Trophoblast cell (in vitro differentiated cells and primary cell): ENCODE measurements around the gene MVD.

Source experiments
- DNase-seq, 2 donors: peaks; one replicate each; pipeline ENCODE4 v3.0.0-alpha.2; 2016
- H2AFZ ChIP-seq: 2 replicates; pipeline ENCODE4 v1.6.1; 2013; ENCODE audit warnings: low read length, moderate library complexity, mild to moderate bottlenecking; ENCODE audit not compliant: insufficient read depth, poor library complexity
- H2AK5ac ChIP-seq: 2 replicates; pipeline ENCODE4 v1.6.1; 2013; ENCODE audit warnings: mild to moderate bottlenecking, low read length
- H2BK120ac ChIP-seq: 2 replicates; pipeline ENCODE4 v1.6.1; 2013; ENCODE audit warnings: low read length, mild to moderate bottlenecking, moderate library complexity; ENCODE audit not compliant: insufficient read depth, poor library complexity
- H2BK12ac ChIP-seq: 2 replicates; pipeline ENCODE4 v1.6.1; 2013; ENCODE audit warnings: mild to moderate bottlenecking, low read length, moderate library complexity
- H2BK5ac ChIP-seq: 2 replicates; pipeline ENCODE4 v1.6.1; 2013; ENCODE audit warnings: low read length, low read depth, moderate library complexity, mild to moderate bottlenecking; ENCODE audit not compliant: poor library complexity
- H3K14ac ChIP-seq: 2 replicates; pipeline ENCODE4 v1.6.1; 2013; ENCODE audit warnings: mild to moderate bottlenecking, low read length
- H3K18ac ChIP-seq: 2 replicates; pipeline ENCODE4 v1.6.1; 2013; ENCODE audit warnings: mild to moderate bottlenecking, low read length
- H3K23ac ChIP-seq: 2 replicates; pipeline ENCODE4 v1.6.1; 2013; ENCODE audit warnings: low read length
- H3K27ac ChIP-seq: 2 replicates; pipeline ENCODE4 v1.5.1; 2013; ENCODE audit warnings: low read depth, mild to moderate bottlenecking, inconsistent platforms, low read length, moderate library complexity
- H3K27me3 ChIP-seq: 2 replicates; pipeline ENCODE4 v1.6.1; 2013; ENCODE audit warnings: inconsistent platforms, mild to moderate bottlenecking, low read length, moderate library complexity; ENCODE audit not compliant: insufficient read depth
- H3K36me3 ChIP-seq, 2 experiments: 1 replicate in 1 of 2; 2 replicates in 1 of 2; pipeline ENCODE4 v1.6.1; 2013; ENCODE audit warnings: low read length in 2 of 2, mild to moderate bottlenecking in 2 of 2, moderate library complexity in 1 of 2; ENCODE audit not compliant: insufficient read depth in 2 of 2, control insufficient read depth in 1 of 2
- H3K4ac ChIP-seq: 2 replicates; pipeline ENCODE4 v1.6.1; 2013; ENCODE audit warnings: low read depth, mild to moderate bottlenecking, low read length, moderate library complexity
- H3K4me1 ChIP-seq, 2 experiments: 1 replicate in 1 of 2; 2 replicates in 1 of 2; pipeline ENCODE4 v1.6.1; 2013; ENCODE audit warnings: low read length in 2 of 2, mild to moderate bottlenecking in 2 of 2, moderate library complexity in 1 of 2; ENCODE audit not compliant: insufficient read depth in 2 of 2, control insufficient read depth in 1 of 2
- H3K4me2 ChIP-seq: 2 replicates; pipeline ENCODE4 v1.6.1; 2013; ENCODE audit warnings: inconsistent platforms, mild to moderate bottlenecking, low read length, moderate library complexity
- H3K4me3 ChIP-seq: 2 replicates; pipeline ENCODE4 v1.5.1; 2013; ENCODE audit warnings: mild to moderate bottlenecking, low read depth, low read length, inconsistent platforms
- H3K79me1 ChIP-seq: one replicate; pipeline ENCODE4 v1.6.1; 2013; ENCODE audit warnings: low read length
- H3K79me2 ChIP-seq: 2 replicates; pipeline ENCODE4 v1.6.1; 2013; ENCODE audit warnings: low read length, mild to moderate bottlenecking; ENCODE audit not compliant: control insufficient read depth, insufficient read depth, poor library complexity
- H3K9ac ChIP-seq: 2 replicates; pipeline ENCODE4 v1.6.1; 2013; ENCODE audit warnings: mild to moderate bottlenecking, low read length
- H3K9me3 ChIP-seq: 2 replicates; pipeline ENCODE4 v1.6.1; 2013; ENCODE audit warnings: low read depth, mild to moderate bottlenecking, control low read depth, inconsistent platforms, low read length; ENCODE audit not compliant: insufficient read depth
- H4K12ac ChIP-seq: 2 replicates; pipeline ENCODE4 v1.6.1; 2013; ENCODE audit warnings: low read depth, mild to moderate bottlenecking, low read length, moderate library complexity
- H4K8ac ChIP-seq: 2 replicates; pipeline ENCODE4 v1.6.1; 2013; ENCODE audit warnings: low read depth, mild to moderate bottlenecking, low read length, moderate library complexity
- H4K91ac ChIP-seq: one replicate; pipeline ENCODE4 v1.6.1; 2013; ENCODE audit warnings: low read depth, mild to moderate bottlenecking, low read length, moderate library complexity
- WGBS: extraction: QIAGEN DNeasy Blood & Tissue Kit; methylation state at CpG from one replicate; pipeline ENCODE4 v1.1.7; 2013; ENCODE audit warnings: missing lambda C conversion rate; ENCODE audit not compliant: insufficient read length, insufficient coverage; ENCODE audit errors: extremely low coverage; 5-methylcytosine and 5-hydroxymethylcytosine counted together

MVD gene

DNA sequence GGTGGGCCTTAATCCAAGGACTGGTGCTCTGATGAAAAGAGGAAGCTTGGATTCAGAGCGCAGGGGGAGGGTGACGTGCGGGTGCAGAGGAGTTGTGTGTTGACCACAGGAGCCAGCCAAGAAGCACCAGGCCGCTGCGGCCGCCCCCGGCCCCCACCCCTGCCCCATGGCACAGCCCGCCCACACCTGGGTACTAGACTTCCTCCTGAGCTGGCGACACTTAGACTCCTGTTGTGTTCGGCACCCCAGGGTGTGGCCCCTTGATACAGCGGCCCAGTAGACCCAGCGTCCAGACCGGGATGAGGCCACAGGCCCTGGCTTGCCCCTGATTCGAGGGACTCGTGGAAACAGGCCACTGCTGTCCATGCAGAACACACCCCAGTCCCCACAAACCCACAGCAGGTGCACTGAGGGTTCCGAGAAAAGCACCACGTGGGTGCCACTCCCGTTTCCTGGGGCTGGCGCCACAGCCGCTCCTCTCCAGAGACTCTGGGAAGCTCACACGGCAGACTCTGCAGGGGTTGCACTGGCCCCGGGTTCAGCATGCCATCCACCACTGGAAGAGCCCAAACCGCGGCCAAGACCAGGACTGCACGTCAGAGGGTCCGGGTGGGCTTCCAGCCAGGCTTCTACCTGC, 29.2 kb upstream of the MVD start:
- no peak overlapping the region for H3K27ac ChIP-seq
- H3K79me2 ChIP-seq = no peaks in the 10 kb centered on the region
- no peak overlapping the region for H3K18ac ChIP-seq
- peaks cover under 1 to 1% of the 10 kb centered on the region in 2 experiments for H3K36me3 ChIP-seq
- no peak overlapping the region for H4K8ac ChIP-seq
- H3K4me2 ChIP-seq = no peak overlapping the region
- H3K4me3 ChIP-seq = no peak overlapping the region
- H3K9me3 ChIP-seq = no peaks in the 10 kb centered on the region
- H3K23ac ChIP-seq = no peak overlapping the region
- DNase-seq = no peak
- no peak overlapping the region for H2AFZ ChIP-seq
- no peak overlapping the region for H2AK5ac ChIP-seq
- no peak overlapping the region for H2BK5ac ChIP-seq
- H3K9ac ChIP-seq = no peak overlapping the region
- H3K4ac ChIP-seq = no peak overlapping the region
- no peak overlapping the region for H3K14ac ChIP-seq
- no peaks in the 10 kb centered on the region for H3K27me3 ChIP-seq
- no peak overlapping the region for H2BK120ac ChIP-seq
- no CpG with 5 or more reads among the region's 26 CpGs for WGBS
- no peaks in the 10 kb centered on the region for H3K4me1 ChIP-seq
- no peak overlapping the region for H4K12ac ChIP-seq
- no peak overlapping the region for H4K91ac ChIP-seq
- H3K79me1 ChIP-seq = no peaks in the 10 kb centered on the region
- H2BK12ac ChIP-seq = no peak overlapping the region

DNA sequence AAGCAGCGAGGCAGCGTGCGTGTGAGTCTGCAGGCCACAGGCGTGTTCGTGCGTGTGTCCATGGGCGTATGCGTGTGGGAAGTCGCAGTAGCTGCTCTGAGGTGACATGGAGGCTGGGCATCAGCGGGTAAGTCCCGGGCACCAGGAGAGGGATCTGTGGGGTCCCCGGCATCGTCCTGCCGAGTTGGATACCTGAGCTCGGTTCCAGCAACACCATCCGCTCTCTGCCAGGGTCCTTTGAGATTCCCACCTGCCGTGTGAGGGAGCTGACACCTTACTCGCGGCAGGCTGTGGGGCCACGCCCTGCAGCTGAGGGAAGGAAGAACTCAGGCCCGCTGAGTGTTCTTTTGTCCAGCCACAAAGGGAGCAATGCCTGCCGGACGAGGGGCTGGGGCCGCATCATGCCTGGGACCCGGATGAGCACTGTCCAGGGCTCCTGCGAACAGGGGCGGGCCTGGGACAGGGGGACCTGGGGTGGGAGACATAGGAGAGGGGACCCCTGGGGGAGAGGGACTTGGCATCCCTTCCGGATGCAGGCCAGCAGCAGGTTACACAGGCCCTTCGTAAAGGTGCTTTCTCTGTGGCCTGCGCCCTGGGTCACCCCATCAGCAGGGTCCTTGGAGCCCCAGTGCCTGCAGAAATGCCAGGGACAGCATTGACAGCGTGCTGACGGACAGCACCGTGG, 28.4 kb upstream of the MVD start:
- Histone ChIP-seq H3K23ac (no peak overlapping the region), H4K91ac (no peak overlapping the region)

DNA sequence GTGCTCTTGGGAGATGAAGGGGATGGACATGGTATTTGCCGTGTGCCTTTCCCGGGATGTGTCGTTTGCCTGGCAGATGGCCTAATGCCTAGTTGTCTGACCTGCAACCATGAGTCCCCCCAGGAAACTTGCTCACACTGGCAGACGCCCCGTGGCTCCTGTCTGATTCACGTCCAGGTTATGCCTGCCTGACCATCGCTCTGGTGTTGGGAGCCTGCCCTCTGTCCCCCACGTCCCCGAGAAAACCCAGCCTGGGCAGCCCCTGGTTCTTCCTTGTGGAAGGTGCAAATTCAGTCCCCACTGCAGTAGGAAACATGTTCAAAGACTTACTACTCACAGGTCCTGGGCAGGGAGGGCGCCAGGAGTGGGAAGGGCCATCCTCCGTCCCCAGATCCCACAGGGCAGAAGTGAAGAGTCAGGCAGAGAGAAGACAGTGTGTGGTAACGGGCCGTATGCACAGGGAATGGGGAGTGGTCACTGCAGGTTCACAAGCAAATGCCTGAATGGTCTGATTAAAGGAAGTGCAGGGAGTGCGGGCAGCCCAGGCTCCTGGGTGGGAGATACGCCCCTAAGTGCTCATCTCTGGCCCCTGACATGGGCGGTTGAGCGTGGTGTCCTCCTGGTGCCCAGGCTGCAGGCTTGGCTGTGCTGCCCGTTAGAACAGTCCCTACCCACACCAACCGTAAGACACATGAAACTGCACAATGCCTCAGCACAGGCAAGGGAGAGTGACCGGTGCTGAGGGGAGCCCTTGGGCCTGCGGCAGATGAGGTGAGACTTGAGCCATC, 27.6 kb upstream of the MVD start:
- no peak overlapping the region for H2AFZ ChIP-seq
- H2AK5ac ChIP-seq = no peak overlapping the region
- no peaks in the 10 kb centered on the region for H3K79me1 ChIP-seq
- H3K27ac ChIP-seq = no peak overlapping the region
- no peak overlapping the region for H4K12ac ChIP-seq
- no peak for DNase-seq
- H3K23ac ChIP-seq = no peak overlapping the region
- H3K4me3 ChIP-seq = no peak overlapping the region
- H3K79me2 ChIP-seq = no peaks in the 10 kb centered on the region
- H3K36me3 ChIP-seq = no peaks in the 10 kb centered on the region
- H2BK12ac ChIP-seq = no peak overlapping the region
- no peak overlapping the region for H3K4ac ChIP-seq
- H2BK120ac ChIP-seq = no peak overlapping the region
- no CpG with 5 or more reads among the region's 21 CpGs for WGBS
- no peak overlapping the region for H3K18ac ChIP-seq
- H3K9ac ChIP-seq = no peak overlapping the region
- peaks cover 6 to 10% of the 10 kb centered on the region in 2 experiments for H3K4me1 ChIP-seq
- peaks cover 2% of the 10 kb centered on the region for H3K9me3 ChIP-seq
- H3K27me3 ChIP-seq = peaks cover under 1% of the 10 kb centered on the region
- no peak overlapping the region for H4K8ac ChIP-seq
- H4K91ac ChIP-seq = no peak overlapping the region
- H3K14ac ChIP-seq = no peak overlapping the region
- H3K4me2 ChIP-seq = no peak overlapping the region
- H2BK5ac ChIP-seq = no peak overlapping the region

More for the DNA sequence above, 28.4 kb upstream of the MVD start:
- Histone ChIP-seq H3K9ac (no peak overlapping the region), H3K27me3 (no peaks in the 10 kb centered on the region), H3K18ac (no peak overlapping the region), H3K27ac (no peak overlapping the region), H2BK5ac (no peak overlapping the region), H2AK5ac (no peak overlapping the region), H4K8ac (no peak overlapping the region), H3K14ac (no peak overlapping the region), H2AFZ (no peak overlapping the region), H3K36me3 (no peaks in the 10 kb centered on the region), H4K12ac (no peak overlapping the region), H2BK12ac (no peak overlapping the region), H3K4me1 (peaks cover 3 to 4% of the 10 kb centered on the region in 2 experiments), H3K4ac (no peak overlapping the region), H3K79me2 (no peaks in the 10 kb centered on the region), H3K79me1 (no peaks in the 10 kb centered on the region), H3K4me2 (no peak overlapping the region), H2BK120ac (no peak overlapping the region), H3K4me3 (no peak overlapping the region), H3K9me3 (no peaks in the 10 kb centered on the region)
- no CpG with 5 or more reads among the region's 33 CpGs for WGBS
- DNase-seq = no peak

DNA sequence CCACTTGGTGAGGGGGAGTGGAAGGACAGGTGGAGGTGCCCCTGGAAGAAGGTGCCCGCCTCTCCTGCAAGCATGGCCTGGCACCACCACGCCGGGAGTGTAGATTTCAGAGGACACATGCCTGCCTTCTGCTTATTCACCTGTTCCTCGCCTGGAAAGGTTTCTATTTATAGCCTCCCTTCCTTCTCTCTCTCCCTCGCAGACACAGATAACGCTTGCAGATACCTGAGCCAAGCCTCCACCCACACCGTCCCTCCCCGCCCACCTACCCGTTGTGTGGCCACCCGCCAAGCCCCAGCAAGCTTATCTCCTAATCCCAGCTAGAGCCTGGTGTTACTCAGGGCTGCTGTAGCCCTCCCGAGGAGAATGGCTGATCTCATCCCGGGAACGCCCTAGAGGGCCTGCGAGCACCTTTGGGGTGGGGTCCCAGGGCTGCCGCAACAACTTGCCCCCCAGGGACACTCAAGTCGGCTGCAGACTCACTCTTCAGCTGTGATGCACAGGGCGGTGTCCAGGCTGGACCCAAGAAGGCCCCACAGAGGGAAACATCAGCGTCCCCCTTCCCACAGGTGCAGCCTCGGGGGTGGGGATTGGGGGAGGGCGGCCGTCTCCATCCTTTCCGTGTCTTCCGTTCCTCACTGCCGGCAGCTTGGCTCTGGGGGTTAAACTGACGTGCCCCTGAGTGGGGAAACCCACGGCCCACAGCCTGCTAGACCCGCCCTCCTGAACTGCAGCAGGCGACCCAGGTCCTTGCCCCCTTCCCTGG, 25.3 kb upstream of the MVD start:
- H3K14ac ChIP-seq = no peak overlapping the region
- no peak overlapping the region for H2BK5ac ChIP-seq
- H3K4ac ChIP-seq = no peak overlapping the region
- no peak overlapping the region for H3K27ac ChIP-seq
- H3K27me3 ChIP-seq = peaks cover 5% of the 10 kb centered on the region
- no peak overlapping the region for H2AK5ac ChIP-seq
- no peaks in the 10 kb centered on the region for H3K36me3 ChIP-seq
- no peak overlapping the region for H4K12ac ChIP-seq
- H3K23ac ChIP-seq = no peak overlapping the region
- H2BK12ac ChIP-seq = no peak overlapping the region
- no peak for DNase-seq
- no peak overlapping the region for H3K4me3 ChIP-seq
- H3K4me2 ChIP-seq = no peak overlapping the region
- H3K79me2 ChIP-seq = no peaks in the 10 kb centered on the region
- no peak overlapping the region for H2BK120ac ChIP-seq
- H3K18ac ChIP-seq = no peak overlapping the region
- peaks cover 4% of the 10 kb centered on the region for H3K9me3 ChIP-seq
- H3K9ac ChIP-seq = no peak overlapping the region
- peaks cover 6 to 10% of the 10 kb centered on the region in 2 experiments for H3K4me1 ChIP-seq
- H3K79me1 ChIP-seq = no peaks in the 10 kb centered on the region
- no CpG with 5 or more reads among the region's 28 CpGs for WGBS
- H2AFZ ChIP-seq = no peak overlapping the region
- H4K8ac ChIP-seq = no peak overlapping the region
- H4K91ac ChIP-seq = no peak overlapping the region
